Hepatocyte (in vitro differentiated cells): ENCODE results near the gene ANO2.

Experiments used
- CTCF ChIP-seq: fragments of 200-600 bp; sonication (generic); IDR thresholded peaks from 2 replicates; pipeline ENCODE4 v1.5.1; 2016; ENCODE audit warnings: antibody characterized with exemption, mild to moderate bottlenecking; ENCODE audit not compliant: poor library complexity
- EZH2 ChIP-seq: fragments of 200-600 bp; sonication (generic); IDR thresholded peaks from 2 replicates; pipeline ENCODE4 v1.6.1; 2016; ENCODE audit warnings: antibody characterized with exemption, mild to moderate bottlenecking, borderline replicate concordance
- EZH2phosphoT487 ChIP-seq: fragments of 200-600 bp; sonication (generic); IDR thresholded peaks from one replicate; pipeline ENCODE4 v1.6.1; 2018; ENCODE audit warnings: antibody characterized with exemption, mild to moderate bottlenecking, low read depth, moderate library complexity; ENCODE audit not compliant: unreplicated experiment, severe bottlenecking

DNA sequence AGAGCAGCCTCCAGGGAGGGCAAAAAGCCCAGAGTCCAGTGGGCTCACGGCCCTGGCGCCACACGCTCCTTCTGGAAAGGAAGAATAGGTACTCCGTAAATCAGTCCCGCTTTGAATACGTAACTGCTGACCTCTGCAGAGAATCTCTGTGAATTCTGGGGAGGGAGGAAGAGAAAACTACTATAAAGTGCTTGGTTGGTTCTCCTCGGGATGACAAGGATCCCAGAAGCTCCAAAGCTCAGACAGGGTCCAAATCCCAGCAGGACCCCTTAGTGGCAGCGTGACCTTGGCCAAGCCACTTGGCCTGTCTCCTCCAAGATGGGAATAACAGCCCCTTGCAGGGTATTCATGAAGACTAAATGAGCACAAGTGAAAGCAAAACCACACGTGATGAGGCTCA lies 31.7 kb downstream of the ANO2 start:
- TF ChIP-seq CTCF (no peak), EZH2 (no peak), EZH2phosphoT487 (no peak)
